Gastroesophageal sphincter (tissue), 4 donors: Measurements from ENCODE around the gene ULK4. TPM values are rescaled to one million over a fixed set of nuclear protein-coding genes. Genes with fewer than 3 reads are reported as not detected.

Source experiments
- ATAC-seq: fragments of 150-250 bp; one replicate; pipeline ENCODE4 v1.9.1; 2016; ENCODE audit warnings: mild to moderate bottlenecking, moderate library complexity
- H3K27ac ChIP-seq, 4 donors: fragments of 200-600 bp; sonication (generic) in 3 of 4; 1 replicate in 3 of 4; 2 replicates in 1 of 4; pipeline ENCODE4 v1.5.1; 2016 to 2019
- H3K27me3 ChIP-seq: fragments of 200-600 bp; sonication (generic); one replicate; pipeline ENCODE4 v1.5.1; 2019
- H3K36me3 ChIP-seq, 2 donors: fragments of 200-600 bp; sonication (generic); one replicate each; pipeline ENCODE4 v1.5.1; 2019; ENCODE audit warnings: control low read depth in 1 of 2
- H3K4me1 ChIP-seq, 3 donors: fragments of 200-600 bp; sonication (generic); 1 replicate in 2 of 3; 2 replicates in 1 of 3; pipeline ENCODE4 v1.5.1; 2016 to 2019; ENCODE audit warnings: control low read depth in 2 of 3
- H3K4me3 ChIP-seq, 2 donors: fragments of 200-600 bp; sonication (generic); one replicate each; pipeline ENCODE4 v1.5.1; 2019; ENCODE audit warnings: mild to moderate bottlenecking in 1 of 2, moderate library complexity in 1 of 2
- H3K9me3 ChIP-seq, 3 donors: fragments of 200-600 bp; sonication (generic); one replicate each; pipeline ENCODE4 v1.5.1; 2017 to 2019; ENCODE audit warnings: control low read depth in 2 of 3
- CTCF ChIP-seq, 4 experiments: fragments of 200-600 bp in 2 of 4; fragments of 450-650 bp in 2 of 4; sonication (generic) in 1 of 4; IDR thresholded peaks; one replicate each; pipeline ENCODE4 v1.5.1; 2017 to 2019; ENCODE audit warnings: antibody characterized with exemption in 4 of 4, mild to moderate bottlenecking in 2 of 4, moderate library complexity in 2 of 4
- EP300 ChIP-seq: sonication (generic); formaldehyde crosslinking; IDR thresholded peaks from one replicate; pipeline ENCODE4 v1.6.1; 2017; ENCODE audit warnings: antibody characterized with exemption, mild to moderate bottlenecking
- POLR2A ChIP-seq, 2 donors: fragments of 450-650 bp; IDR thresholded peaks; one replicate each; pipeline ENCODE4 v1.6.1; 2017; ENCODE audit warnings: antibody characterized with exemption in 2 of 2, mild to moderate bottlenecking in 2 of 2, moderate library complexity in 1 of 2
- POLR2AphosphoS5 ChIP-seq: sonication (generic); formaldehyde crosslinking; IDR thresholded peaks from one replicate; pipeline ENCODE4 v1.6.1; 2017; ENCODE audit warnings: antibody characterized with exemption
- WGBS, 2 donors: methylation state at CpG; one replicate each; pipeline ENCODE4 v1.1.5; 2018; ENCODE audit warnings: low coverage in 1 of 2; 5-methylcytosine and 5-hydroxymethylcytosine counted together
- total RNA-seq, 4 donors: library from RNA; depleted of rRNA; stranded (reverse); fragments of >200 nt; gene quantifications; one replicate each; pipeline ENCODE4 v1.1.0, GENCODE V29; 2016

The ULK4 gene
- total RNA-seq, 4 donors from 2014 or later: 3.8 to 15.4 (median 8.8) TPM

- no peak for TF ChIP-seq EP300
- TF ChIP-seq CTCF (IDR thresholded peaks at IDR 0.05): no peak
- Histone ChIP-seq H3K36me3 (no peaks in the 10 kb centered on the region), H3K27ac (no peak overlapping the region), H3K9me3 (peaks cover 0 to under 1% (median 0%) of the 10 kb centered on the region in 3 donors), H3K4me3 (no peak overlapping the region), H3K4me1 (no peaks in the 10 kb centered on the region), H3K27me3 (no peaks in the 10 kb centered on the region)
- ATAC-seq: no peak
- WGBS, 2 donors: 78 to 100% methylated on average over 1 to 5 of the region's 5 CpGs
Measured at GRCh38 chr3:41419809-41420208, 542.1 kb downstream of the ULK4 start.

- Histone ChIP-seq H3K4me1 (no peaks in the 10 kb centered on the region), H3K4me3 (no peak overlapping the region), H3K27ac (no peak overlapping the region), H3K9me3 (no peaks in the 10 kb centered on the region), H3K27me3 (no peaks in the 10 kb centered on the region), H3K36me3 (no peaks in the 10 kb centered on the region)
- TF ChIP-seq POLR2AphosphoS5 (no peak), EP300 (no peak), CTCF (IDR thresholded peaks at IDR 0.05) (no peak), POLR2A (IDR thresholded peaks at IDR 0.05) (no peak)
- ATAC-seq: no peak
- 56 to 62% methylated on average over 5 to 7 of the region's 7 CpGs for WGBS, 2 donors
Measured at GRCh38 chr3:41418961-41419691, 542.8 kb downstream of the ULK4 start.

- Histone ChIP-seq H3K9me3 (no peaks in the 10 kb centered on the region), H3K4me1 (no peaks in the 10 kb centered on the region), H3K27ac (no peak overlapping the region), H3K27me3 (no peaks in the 10 kb centered on the region), H3K36me3 (no peaks in the 10 kb centered on the region), H3K4me3 (no peak overlapping the region)
- 50 to 71% methylated on average over 1 to 3 of the region's 3 CpGs for WGBS, 2 donors
- ATAC-seq: no peak
- TF ChIP-seq CTCF (IDR thresholded peaks at IDR 0.05): no peak
Measured at GRCh38 chr3:41417574-41417973, 544.3 kb downstream of the ULK4 start.

- no peak for ATAC-seq
Measured at GRCh38 chr3:41411065-41411464, 550.8 kb downstream of the ULK4 start.

More at GRCh38 chr3:41411065-41411464, 550.8 kb downstream of the ULK4 start:
- no peaks in the 10 kb centered on the region for H3K4me1 ChIP-seq
- no peaks in the 10 kb centered on the region for H3K27me3 ChIP-seq
- H3K27ac ChIP-seq: no peak overlapping the region
- WGBS, 2 donors: 67 to 88% methylated on average over 1 of the region's 1 CpG
- H3K36me3 ChIP-seq: no peaks in the 10 kb centered on the region
- TF ChIP-seq EP300 (no peak), CTCF (IDR thresholded peaks at IDR 0.05) (no peak), POLR2AphosphoS5 (no peak), POLR2A (IDR thresholded peaks at IDR 0.05) (no peak)
- H3K9me3 ChIP-seq: no peaks in the 10 kb centered on the region
- no peak overlapping the region for H3K4me3 ChIP-seq
